ENCODE data around the gene MAT1A. TPM values are rescaled to one million over a fixed set of nuclear protein-coding genes. Genes with fewer than 3 reads are reported as not detected.

Gene MAT1A
- total and polyA plus RNA-seq, 2 of the 13 experiments (the other 11 are each of a cell fraction or from before 2014, with no cell fraction given) = 57.1 to 76.9 TPM

DNA sequence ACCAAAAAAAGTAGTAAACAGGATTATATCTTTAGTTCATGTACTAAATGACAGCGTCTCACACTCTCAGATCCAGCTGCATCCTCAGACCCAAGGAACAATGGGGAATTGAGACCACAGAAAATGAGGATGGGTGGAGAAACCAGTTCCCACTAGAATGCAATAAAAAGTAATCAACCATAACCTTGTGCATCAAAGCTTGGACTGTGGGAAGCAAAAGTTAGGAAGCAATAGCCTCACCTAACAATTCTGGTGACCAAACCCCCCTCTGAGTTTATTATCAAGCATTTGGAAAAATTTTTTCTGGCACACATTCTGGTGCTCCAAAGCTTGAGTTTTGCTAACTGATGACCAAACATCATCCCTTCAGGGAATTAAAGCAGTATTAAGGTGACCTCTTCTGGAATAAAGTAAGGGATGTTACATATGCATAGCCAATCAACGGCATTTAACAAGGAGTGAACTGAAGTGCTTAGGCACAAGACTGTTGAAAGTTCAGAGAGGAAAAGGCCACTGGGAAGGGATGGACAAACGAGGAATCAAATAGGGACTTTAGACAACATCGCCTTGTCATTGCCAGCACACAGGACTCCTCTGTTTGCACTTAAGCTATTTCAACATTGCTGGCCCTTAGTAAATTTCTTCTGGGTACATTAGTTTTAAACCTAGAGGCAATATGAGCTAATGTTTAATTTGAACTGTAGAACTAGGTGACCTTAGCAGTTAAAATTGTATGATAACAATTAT lies 1.2 kb upstream of the MAT1A start (continued):
- TF ChIP-seq TFE3 (CRISPR knock-in tag; IDR thresholded peaks at IDR 0.05) (0 out of 2 replicates have a peak, but pooled peaks have one; percentile 44), ZFP1 (CRISPR knock-in tag; IDR thresholded peaks at IDR 0.05) (no peak), ZMYM2 (CRISPR knock-in tag; IDR thresholded peaks at IDR 0.05) (no peak), ZNF20 (CRISPR knock-in tag; IDR thresholded peaks at IDR 0.05) (no peak), PAF1 (CRISPR knock-in tag; IDR thresholded peaks at IDR 0.05) (no peak), SETDB1 (CRISPR knock-in tag; IDR thresholded peaks at IDR 0.05; ENCODE audit: borderline replicate concordance) (no peak), HNF4A (CRISPR knock-in tag; IDR thresholded peaks at IDR 0.05) (peak; percentile 91), ARNTL (CRISPR knock-in tag; IDR thresholded peaks at IDR 0.05) (no peak), ZFP36L1 (CRISPR knock-in tag; IDR thresholded peaks at IDR 0.05) (no peak), MLX (CRISPR knock-in tag; IDR thresholded peaks at IDR 0.05) (peak; percentile 19; the same call in 1 of the 2 replicates), ZSCAN25 (CRISPR knock-in tag; IDR thresholded peaks at IDR 0.05) (no peak), SMC3 (IDR thresholded peaks at IDR 0.05; ENCODE audit: low read length) (no peak), IKZF1 (IDR thresholded peaks at IDR 0.05) (no peak), SMAD9 (CRISPR knock-in tag; IDR thresholded peaks at IDR 0.05) (no peak), NFKB2 (CRISPR knock-in tag; IDR thresholded peaks at IDR 0.05; ENCODE audit: borderline replicate concordance) (no peak), PHF20 (CRISPR knock-in tag; IDR thresholded peaks at IDR 0.05) (no peak), RARA (CRISPR knock-in tag; IDR thresholded peaks at IDR 0.05) (peak; percentile 66), ZSCAN20 (CRISPR knock-in tag; IDR thresholded peaks at IDR 0.05; ENCODE audit: borderline replicate concordance) (no peak), ZNF577 (CRISPR knock-in tag; IDR thresholded peaks at IDR 0.05; ENCODE audit: borderline replicate concordance, low read depth) (no peak), ZNF34 (CRISPR knock-in tag; IDR thresholded peaks at IDR 0.05; ENCODE audit: borderline replicate concordance) (no peak), HOXA7 (CRISPR knock-in tag; IDR thresholded peaks at IDR 0.05) (no peak)
- TF ChIP-seq, protein P1, sequence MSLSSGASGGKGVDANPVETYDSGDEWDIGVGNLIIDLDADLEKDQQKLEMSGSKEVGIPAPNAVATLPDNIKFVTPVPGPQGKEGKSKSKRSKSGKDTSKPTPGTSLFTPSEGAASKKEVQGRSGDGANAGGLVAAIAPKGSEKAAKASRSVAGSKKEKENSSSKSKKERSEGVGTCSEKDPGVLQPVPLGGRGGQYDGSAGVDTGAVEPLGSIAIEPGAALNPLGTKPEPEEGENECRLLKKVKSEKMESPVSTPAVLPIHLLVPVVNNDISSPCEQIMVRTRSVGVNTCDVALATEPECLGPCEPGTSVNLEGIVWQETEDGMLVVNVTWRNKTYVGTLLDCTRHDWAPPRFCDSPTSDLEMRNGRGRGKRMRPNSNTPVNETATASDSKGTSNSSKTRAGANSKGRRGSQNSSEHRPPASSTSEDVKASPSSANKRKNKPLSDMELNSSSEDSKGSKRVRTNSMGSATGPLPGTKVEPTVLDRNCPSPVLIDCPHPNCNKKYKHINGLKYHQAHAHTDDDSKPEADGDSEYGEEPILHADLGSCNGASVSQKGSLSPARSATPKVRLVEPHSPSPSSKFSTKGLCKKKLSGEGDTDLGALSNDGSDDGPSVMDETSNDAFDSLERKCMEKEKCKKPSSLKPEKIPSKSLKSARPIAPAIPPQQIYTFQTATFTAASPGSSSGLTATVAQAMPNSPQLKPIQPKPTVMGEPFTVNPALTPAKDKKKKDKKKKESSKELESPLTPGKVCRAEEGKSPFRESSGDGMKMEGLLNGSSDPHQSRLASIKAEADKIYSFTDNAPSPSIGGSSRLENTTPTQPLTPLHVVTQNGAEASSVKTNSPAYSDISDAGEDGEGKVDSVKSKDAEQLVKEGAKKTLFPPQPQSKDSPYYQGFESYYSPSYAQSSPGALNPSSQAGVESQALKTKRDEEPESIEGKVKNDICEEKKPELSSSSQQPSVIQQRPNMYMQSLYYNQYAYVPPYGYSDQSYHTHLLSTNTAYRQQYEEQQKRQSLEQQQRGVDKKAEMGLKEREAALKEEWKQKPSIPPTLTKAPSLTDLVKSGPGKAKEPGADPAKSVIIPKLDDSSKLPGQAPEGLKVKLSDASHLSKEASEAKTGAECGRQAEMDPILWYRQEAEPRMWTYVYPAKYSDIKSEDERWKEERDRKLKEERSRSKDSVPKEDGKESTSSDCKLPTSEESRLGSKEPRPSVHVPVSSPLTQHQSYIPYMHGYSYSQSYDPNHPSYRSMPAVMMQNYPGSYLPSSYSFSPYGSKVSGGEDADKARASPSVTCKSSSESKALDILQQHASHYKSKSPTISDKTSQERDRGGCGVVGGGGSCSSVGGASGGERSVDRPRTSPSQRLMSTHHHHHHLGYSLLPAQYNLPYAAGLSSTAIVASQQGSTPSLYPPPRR (CRISPR knock-in tag; IDR thresholded peaks at IDR 0.05; ENCODE audit: borderline replicate concordance) = peak; percentile 83
- TF ChIP-seq, protein P2, sequence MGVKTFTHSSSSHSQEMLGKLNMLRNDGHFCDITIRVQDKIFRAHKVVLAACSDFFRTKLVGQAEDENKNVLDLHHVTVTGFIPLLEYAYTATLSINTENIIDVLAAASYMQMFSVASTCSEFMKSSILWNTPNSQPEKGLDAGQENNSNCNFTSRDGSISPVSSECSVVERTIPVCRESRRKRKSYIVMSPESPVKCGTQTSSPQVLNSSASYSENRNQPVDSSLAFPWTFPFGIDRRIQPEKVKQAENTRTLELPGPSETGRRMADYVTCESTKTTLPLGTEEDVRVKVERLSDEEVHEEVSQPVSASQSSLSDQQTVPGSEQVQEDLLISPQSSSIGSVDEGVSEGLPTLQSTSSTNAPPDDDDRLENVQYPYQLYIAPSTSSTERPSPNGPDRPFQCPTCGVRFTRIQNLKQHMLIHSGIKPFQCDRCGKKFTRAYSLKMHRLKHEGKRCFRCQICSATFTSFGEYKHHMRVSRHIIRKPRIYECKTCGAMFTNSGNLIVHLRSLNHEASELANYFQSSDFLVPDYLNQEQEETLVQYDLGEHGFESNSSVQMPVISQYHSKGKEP (CRISPR knock-in tag; IDR thresholded peaks at IDR 0.05) = no peak

All from HepG2 (cell line).